NCI-H128 (cell line): ENCODE results near the gene EFNA2.
"Not testable (repeated sequence)": the region's sequence is repeated elsewhere in the genome, so short reads cannot be mapped to it uniquely, and the experiment has no call there.

Experiments
- DNase-seq: peaks from one replicate; lab custom pipeline; 2025; ENCODE audit not compliant: unreplicated experiment; lab: John Stamatoyannopoulos, UW

Gene EFNA2

GRCh38 chr19:1295169-1296012, 9.7 kb downstream of the EFNA2 start:
- no peak for DNase-seq

DNA sequence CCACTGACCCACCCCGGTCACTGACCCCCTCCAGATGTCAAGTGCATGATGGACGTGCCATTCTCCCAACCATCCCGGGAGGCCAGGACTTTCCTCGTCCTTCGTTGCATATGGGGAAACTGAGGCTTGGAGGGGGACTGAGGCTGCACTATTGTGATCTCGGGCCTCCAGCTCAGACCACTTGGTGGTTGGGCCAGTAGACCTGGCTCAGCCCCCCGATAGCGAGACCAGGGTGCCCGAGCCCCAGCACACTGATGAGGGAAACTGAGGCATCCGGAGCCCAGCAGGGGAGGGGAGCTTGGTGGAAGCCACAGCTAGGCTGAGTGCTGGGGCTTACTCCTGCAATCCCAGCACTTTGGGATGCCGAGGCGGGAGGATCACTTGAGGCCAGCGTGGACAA, 10.4 kb downstream of the EFNA2 start:
- no peak for DNase-seq

GRCh38 chr19:1296575-1297271, 11.1 kb downstream of the EFNA2 start:
- no peak for DNase-seq

GRCh38 chr19:1298235-1298634, 12.6 kb downstream of the EFNA2 start:
- no peak for DNase-seq

DNA sequence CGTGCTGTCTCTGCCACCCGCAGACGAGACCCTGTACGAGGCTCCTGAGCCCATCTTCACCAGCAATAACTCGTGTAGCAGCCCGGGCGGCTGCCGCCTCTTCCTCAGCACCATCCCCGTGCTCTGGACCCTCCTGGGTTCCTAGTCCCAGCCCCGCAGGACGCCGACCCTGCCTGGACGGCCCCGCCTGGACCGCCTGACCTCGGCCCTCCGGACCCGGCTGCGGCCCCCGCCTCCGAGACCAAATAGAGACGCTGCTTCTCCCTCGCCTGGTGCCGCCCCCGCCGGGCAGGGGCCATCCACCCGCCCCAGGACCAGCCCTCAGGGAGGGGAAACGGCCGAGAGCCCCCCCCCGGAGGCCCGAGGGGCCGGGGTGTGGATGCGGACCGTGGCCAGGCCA, 14.1 kb downstream of the EFNA2 start:
- no peak for DNase-seq

- DNase-seq = no peak
Observed at GRCh38 chr19:1300744-1301490, 15.2 kb downstream of the EFNA2 start.

GRCh38 chr19:1302533-1303239, 17.0 kb downstream of the EFNA2 start:
- no peak for DNase-seq

- DNase-seq = no peak
Observed at GRCh38 chr19:1304197-1304924, 18.7 kb downstream of the EFNA2 start.

GRCh38 chr19:1305354-1305753, 19.7 kb downstream of the EFNA2 start:
- DNase-seq = not testable (repeated sequence)

- no peak for DNase-seq
Observed at GRCh38 chr19:1307320-1307719, 21.6 kb downstream of the EFNA2 start.

DNA sequence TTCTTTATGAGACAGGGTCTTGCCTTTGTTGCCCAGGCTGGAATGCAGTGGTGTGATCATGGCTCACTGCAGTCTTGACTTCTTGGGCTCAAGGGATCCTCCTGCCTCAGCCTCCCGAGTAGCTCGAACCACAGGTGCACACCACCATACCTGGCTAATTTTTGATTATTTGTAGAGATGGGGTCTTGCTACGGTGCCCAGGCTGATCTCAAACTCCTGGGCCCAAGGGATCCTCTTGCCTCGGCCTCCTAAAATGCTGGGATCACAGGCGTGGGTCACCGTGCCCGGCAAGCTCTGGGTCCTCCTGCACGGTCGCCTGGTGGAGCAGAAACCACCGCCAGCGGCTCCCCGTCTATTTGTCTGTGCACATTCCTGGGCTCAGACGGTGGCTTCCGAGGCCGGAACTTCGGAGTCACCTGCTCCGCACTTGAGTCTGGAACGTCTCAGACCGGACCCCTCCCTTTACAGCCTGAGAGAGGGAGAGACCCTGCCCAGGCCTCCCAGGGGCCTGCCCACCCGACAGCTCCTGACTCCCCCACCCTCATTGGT, 22.2 kb downstream of the EFNA2 start:
- DNase-seq = no peak

DNA sequence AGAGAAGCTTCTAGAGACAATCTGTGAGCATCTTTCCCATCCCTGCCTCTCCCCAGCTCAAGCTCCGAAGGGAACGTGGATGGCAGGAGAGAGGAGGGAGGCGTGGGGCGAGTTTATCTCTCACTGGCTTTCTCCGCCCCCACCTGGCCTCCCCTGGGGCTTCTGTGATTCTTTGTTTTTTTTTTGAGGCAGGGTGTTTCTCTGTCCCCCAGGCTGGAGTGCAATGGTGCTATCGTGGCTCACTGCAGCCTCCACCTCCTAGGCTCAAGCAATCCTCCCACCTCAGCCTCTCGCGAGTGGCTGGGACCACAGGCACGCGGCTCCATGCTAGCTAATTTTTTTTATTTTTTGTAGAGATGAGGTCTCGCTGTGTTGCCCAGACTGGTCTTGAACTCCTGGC, 23.0 kb downstream of the EFNA2 start:
- DNase-seq = no peak

DNA sequence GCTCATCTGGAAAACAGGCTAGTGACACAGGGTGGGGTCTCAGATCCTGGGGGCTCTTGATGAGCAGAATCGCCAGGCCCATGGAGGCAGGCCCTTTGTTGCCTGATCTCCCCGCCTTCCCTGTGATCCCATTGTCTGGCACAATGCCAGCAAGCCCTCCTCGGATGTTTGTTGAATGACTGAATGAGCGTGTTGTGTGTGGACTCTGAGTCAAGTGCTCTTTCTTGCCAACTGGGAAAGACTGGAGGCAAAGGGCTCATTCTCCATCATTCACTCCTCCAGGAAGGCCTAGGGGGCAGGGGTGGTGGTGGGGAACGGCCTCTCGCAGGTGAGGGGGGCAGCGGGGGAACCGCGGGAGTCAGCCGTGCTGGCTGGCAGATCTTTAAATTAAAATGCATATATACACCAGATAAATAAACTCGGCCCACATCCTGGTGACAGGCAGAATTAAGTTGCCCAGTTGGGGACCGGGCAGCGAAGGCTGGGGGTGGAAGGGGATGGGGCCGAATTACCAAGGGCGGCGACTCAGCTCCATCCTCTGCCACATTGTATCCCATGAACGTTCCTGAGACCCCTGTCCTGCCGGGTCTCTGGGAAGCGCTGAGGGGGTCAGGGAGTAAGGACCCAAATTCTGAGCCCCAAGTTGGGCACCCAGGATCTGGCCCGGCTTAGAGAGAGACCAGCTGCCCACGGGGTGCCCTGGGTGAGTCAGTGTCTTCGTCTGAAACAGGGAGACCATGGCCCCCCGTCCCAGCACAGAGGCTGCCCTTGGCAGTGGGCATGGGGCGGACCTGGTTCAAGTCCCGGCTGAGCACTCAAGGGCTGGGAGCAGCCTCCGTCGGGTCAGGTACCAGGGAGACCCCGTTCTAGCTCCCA, 24.5 kb downstream of the EFNA2 start:
- DNase-seq = no peak

- no peak for DNase-seq
Observed at GRCh38 chr19:1310853-1311180, 25.1 kb downstream of the EFNA2 start.

GRCh38 chr19:1311543-1312091, 25.9 kb downstream of the EFNA2 start:
- DNase-seq = no peak

DNA sequence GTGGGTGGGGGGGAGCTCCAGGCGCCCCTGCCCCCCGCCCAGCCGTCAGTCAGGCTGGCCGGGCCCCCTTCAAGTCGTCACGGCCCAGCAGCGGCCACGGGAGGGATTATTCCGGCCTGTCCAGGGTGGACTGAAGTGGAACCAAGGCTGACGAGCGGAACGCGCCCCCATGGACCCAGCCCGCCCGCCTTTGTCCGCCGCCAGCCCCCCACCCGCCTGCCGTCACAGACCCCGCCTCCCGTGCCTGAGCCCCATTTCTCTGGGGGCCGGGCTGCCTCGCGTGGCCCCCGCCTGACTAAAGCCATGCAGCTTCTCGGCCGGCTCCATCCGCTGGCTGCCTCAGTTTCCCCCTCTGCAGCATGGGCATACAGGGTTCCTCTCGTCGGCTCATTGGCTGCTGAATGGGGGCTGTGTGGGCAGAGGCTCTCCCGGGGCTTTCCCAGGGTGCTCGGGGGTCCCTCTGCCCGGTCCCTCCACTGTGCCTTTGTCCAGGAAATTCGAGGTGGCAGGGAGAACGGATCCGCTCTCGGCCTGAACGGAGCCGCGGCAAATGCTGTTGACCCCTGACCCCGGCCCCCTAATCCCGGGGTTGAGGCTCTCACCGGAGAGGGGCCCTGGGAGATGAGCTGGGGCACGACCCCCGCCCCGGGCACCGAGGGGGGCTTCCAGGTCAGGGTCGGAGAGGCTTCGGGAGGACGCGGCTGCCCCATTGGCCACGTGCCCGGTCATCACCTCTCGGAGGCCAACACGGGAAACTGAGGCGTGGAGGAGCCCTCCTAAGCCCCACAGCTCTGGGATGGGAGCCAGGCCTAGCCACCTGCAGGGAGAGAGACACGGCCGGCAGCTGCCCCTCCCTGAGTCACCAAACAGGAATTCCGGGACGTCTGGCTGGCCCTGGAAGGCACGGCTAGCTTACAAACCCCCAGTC, 27.4 kb downstream of the EFNA2 start:
- DNase-seq = no peak

DNA sequence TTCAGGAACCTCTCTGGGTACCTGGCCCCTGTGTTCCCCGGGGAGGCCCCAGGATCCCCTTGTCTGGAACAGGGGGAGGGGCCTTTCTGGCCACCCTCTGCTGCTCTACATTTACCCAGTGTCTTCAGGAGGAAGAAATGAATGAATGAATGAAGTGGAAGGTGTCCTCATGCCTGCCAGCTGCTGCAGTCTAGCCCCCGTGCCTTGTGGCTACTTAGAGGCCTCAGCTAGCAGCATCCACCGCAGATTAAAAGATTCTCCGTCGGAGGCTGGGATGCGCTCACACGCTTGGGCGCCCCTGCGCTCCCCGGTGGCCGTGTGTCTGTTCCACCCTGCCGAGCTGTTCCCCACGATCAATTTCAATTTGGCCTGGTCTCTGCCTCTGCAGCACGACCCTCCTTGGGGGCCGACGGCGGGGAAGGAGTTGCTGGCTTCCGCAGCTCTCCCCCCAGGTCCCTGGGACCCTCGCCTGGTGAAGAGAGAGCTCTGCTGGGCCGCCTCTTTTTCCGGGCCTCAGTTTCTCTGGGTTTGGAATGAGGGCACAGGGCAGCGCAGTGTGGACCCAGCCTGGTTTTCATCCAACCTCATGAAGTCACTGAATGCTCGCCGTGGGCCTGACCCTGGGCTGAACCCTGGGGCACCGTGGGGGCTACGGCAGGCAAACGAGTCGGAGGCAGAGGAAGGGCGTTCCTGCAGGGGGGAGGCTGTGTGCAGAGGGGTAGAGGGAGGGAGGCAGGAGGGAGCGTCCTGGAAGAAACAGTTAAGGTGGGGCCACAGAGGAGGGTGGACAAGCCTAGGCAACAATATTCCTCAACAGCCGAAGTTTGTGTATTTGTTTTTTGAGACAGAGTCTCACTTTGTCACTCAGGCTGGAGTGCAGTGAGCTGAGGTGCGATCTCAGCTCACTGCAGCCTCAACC, 28.3 kb downstream of the EFNA2 start:
- no peak for DNase-seq
